Stimulated activated CD8-positive, alpha-beta memory T cell treated with anti-CD3 and anti-CD28 coated beads, Interleukin-7, amount 100 ng/mL, for 48 hours (primary cell): ENCODE data around the gene ADAMTSL1.

Source experiments
- DNase-seq, 2 donors: peaks; one replicate each; pipeline ENCODE4 v3.0.0-alpha.2; 2020; ENCODE audit warnings: low read depth in 1 of 2; ENCODE audit errors: extremely low read depth in 1 of 2

ADAMTSL1 gene

DNA sequence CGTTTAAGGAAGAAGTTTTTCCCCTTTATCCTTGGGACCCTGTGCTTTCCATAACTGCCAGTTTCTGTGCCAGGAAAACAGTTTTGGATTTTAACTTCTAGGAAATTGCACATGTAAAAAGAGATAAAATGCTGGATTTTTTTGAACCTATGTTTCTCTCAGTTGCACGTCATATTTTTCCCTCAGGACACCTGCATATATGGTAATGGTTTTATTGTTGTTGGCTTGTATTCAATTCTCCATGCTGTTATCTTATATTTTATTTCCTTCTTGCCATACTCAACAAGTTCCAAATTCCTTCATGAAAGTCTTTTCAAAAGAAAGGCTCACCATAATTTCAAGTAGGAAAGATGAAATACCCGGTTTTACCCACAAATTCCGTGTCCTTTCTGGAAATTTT, 7.9 kb upstream of the ADAMTSL1 start:
- DNase-seq: no peak

DNA sequence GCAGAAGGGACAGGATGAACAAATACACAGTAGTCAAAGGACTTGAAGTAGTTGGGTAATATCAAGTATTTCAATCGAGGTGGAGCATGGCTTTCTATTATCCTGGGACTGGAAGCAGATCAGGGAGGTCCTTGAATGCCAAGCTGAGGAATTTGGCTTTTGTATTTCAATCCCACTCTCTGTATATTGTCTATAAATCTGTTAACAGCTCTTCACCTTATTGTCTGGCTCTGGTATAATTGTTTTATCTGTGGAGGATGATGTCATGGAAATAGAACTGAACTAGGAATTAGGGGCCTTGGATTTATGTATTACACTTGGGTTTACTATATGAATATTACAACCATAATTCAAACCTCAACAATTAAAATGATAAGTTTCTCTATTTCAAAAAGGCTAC, 6.3 kb upstream of the ADAMTSL1 start:
- DNase-seq: no peak

DNA sequence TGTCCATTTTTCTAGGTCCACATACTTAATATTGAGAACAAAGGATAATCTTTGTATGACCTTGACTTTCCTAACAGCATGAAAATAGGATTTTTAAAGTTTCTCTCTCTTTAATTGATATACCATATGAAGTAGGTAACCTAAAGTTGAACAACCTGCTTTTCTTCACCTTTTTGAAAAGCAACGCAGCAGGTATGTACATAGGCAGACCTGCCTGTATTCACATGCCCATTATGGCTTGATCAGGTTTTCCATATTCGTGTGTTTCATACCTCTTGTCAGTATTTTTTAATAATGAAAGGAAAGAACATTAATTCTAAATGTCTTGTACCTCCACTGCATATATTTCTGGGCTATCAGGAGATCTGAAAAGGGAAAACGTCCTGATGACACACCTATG, 1.5 kb upstream of the ADAMTSL1 start:
- DNase-seq: no peak

DNA sequence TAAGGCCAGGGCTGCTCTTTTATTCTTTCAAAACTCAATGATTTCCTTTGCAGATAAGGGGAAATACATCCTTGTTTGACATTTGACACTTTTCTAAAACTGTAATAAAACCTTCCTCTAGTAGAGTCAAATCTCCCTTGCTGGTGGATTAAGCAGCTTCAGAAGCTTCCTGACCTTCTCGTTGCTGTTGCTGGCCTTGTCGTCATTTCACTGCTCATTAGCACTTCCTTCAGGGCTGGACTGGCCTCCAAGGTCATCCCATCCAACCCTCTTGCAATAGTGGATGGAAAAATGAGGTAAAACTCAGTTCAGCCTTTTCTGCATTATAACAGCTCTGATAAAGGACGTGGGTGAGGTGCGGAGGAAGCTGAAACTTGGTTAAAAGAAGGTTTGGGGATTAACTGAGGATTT, 1.1 kb upstream of the ADAMTSL1 start:
- DNase-seq: no peak

DNA sequence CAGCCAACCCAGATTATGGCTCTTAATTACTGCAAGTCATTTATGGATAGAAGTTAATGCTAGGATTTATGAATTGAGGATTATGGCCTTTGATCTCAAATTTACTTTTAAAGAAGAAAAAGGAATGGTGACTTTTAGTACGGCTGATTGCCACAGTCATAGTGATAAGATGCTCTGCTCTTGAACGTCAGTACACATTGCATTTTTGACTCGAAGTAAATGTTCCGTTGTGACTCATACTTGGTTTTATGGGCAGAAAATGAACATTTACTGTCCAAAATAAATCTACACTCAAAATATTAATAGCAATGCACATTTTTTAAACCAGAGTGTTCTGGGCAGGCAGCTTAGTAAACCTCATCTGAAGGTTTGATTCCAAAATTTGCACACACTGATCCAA, 830 bp downstream of the ADAMTSL1 start:
- no peak for DNase-seq

DNA sequence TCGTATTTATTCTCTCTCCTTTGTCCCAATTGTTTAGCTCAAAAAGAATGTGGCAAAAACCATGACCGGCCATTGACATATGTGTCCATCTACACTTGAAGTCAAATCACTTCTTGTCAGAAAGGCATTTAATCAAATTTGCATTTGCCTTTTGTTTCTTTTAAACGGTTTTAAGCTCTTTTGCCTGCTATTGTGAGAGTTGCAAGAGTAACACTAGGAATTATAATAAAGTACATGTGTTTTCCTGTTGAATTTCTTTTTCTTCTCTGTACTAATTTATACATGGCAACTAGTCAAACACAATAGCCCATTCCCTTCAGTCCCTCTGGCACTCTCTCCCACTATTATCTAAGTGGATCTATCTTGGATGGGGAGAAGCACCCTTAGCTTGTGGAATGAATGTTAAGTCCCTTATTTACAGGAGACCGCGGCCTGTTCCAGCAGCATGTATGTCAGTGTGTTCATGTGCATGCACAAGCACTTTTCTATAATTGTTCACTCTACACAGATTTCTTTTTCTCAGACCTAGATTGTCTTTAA, 3.2 kb downstream of the ADAMTSL1 start:
- DNase-seq: no peak

DNA sequence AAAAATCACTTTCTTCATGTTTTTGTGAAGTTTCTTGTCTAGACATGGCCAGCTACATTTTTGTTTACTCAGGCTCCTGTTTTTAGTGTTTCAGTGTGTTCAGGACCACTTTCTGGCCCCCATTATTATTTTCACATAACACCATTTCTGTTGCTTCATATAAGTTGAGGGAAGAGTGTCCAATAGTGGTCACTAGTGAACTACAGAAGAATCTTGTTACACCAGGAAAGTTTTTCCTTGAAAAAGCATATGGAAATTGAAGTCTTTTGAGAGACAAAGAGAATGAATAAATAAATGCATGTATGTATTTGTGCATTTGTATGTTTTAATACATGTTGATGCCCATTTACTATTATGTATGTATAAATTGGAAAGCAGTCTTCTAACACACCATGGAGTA, 3.8 kb downstream of the ADAMTSL1 start:
- no peak for DNase-seq

DNA sequence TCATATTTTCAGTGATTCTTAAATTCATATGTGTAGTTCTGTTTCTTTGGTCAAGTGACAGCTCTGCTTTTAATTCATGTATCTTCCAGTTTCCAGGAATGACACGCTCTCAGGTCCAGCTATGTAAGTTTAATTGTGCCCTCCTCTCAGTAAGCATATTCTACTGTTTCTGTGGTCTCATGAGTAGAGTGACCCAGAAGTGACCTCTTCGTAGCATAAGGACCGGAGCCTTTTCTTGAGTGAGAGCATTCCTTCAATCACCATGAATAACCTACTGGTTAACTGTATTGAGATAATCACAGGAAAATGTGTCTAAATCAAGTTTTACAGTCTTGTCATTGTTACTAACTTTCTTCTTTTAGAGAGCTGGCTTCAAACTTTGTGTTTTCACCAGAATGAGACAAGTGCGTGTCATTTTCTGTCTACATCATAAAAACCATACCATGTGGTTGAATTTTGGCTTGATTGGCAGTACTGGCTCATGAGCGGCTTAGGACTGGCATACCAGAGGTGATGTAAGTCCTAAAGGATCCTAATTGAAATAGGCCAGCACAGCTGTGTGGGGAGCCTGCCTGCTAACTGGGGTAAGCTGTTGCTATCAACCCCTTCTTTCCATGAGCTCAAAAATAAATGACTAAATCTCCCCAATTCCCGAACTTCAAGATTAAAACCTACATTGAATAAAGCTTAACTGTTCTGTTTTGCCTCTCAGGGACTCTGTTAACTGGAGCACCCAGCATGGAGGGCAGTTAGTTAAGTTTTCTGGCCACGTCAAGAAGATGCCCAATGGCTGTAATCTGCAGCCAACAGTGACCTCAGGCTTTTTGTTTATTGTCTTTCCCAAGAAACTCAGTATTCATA, 4.8 kb downstream of the ADAMTSL1 start:
- no peak for DNase-seq

DNA sequence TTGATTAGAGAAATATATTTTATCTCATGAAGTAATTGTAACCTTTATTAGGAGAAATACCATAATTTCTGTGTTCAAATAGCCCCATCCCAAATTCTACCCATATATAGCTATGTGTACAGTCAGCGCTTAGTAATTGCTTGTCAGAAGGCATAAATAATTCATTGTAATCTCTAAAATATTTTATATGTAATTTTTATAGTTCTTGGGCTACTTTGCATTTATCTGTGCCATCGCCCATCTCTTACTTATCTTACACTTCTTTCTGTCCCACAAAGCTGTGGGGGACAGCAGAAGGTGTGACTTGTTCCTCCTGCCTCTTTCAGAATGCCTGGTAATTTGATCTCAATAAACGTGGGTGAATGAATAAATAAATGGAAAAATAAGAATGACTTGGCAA, 5.5 kb downstream of the ADAMTSL1 start:
- no peak for DNase-seq

DNA sequence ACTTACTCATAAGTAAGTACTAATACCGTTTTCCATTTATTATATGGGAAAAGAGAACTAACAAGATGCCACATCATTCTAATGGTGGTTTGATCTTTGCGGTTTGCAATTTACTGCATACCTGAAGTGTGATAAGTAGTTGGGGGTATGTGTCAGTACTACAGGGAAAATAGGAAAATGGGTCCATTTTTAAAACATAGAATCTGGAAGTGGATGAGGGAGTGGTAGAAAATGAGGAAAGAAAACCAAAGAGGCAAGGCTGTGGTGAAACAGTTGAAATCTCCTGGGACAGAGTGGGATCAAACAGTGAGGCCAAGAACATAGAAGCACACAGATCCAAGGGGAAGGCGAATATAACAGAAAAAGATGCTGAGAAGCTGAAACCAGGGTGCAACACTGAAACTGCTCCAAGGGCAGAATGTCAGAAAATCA, 6.7 kb downstream of the ADAMTSL1 start:
- DNase-seq: no peak

DNA sequence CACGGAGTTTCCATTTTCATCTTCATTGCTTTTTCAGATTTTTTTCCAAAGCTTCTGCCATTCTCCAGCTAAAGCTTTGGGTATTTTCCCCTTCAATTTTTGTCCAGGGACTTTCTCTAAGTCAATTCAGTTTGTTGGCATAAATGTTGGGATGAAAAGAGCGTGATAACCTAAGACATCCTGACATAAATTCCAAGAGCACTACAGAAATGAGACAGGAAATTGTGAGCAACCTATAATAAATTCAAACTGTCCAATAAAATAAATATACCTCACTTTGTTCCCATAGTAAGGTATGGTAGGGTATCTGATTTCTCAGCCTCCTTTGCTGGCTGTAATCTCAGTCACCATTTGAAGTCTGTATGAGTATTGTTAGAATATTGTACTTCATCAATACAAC, 8.4 kb downstream of the ADAMTSL1 start:
- DNase-seq: no peak

DNA sequence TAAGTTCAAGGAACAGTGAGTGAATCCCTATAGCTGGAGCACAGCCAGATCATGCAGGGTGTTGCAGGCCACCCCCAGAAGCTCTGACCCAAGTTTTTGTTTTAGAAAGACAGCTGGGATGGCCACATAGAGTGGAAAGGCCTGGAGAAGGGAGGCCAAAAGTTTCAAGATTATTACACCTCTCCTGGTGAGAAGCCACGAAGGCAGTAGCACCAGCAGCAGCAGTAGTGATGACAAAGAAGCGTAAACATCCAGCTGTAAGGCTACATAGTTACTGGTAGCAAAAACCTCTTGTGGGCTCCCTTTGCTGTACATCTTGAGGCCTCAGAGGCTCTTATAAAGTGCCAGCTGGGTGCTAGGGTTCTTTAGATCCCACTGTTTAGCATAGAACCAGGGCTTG, 11.8 kb downstream of the ADAMTSL1 start:
- DNase-seq: no peak

DNA sequence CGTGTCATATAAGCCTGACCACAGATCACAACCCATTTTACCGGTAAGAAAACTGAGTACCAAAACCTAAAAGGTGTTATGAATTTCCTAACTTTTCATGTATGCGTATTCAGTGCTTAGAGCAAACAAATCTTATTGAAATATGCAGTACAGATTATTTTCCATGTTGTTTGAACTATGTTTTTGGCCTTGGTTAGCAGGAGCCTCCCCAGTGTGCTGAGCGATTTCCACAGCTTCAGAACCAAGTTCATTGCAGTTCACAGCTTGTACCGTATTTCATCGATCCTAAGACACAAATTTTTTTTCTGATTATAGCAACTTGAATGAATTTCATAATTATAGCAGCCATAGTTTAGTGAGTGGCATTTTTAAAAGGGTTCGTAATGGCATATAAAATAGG, 13.7 kb downstream of the ADAMTSL1 start:
- DNase-seq: no peak

DNA sequence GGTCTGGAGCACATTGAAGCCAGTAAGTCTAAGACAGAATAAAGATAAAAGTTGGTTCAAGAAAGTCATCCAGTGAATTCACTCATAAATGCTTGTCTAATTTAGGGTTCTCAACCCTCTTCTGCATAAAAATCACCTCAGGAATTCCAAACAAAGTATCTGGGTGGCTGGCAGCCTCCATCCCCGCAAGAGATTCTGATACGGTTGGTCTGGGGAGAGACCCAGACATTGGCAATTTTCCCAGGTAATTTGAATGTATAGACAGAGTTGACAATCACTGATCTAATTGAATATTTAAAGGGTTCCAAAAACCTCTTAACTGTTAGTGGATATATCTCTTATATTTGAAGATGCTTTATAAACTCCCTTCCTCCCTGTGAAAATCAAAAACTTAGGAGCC, 14.9 kb downstream of the ADAMTSL1 start:
- DNase-seq: no peak

DNA sequence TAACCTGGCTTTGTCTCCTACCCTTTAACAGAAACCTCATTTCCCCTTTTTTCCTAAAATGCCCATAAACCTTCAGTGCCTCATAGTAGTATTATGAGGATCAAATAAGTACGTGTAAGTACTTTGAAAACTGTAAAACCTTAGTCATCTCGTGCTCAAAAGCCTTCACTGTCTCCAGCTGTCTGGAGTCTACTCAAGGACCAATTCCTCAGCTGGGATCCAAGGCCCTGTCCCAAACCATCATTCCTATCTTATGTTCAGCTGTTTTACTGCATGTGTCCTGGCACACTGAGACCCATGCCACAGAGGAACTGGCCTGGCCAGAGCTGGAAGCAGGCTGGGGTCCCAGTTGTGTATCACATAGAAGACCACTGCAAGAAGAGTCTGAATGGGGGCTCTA, 15.9 kb downstream of the ADAMTSL1 start:
- DNase-seq: no peak

DNA sequence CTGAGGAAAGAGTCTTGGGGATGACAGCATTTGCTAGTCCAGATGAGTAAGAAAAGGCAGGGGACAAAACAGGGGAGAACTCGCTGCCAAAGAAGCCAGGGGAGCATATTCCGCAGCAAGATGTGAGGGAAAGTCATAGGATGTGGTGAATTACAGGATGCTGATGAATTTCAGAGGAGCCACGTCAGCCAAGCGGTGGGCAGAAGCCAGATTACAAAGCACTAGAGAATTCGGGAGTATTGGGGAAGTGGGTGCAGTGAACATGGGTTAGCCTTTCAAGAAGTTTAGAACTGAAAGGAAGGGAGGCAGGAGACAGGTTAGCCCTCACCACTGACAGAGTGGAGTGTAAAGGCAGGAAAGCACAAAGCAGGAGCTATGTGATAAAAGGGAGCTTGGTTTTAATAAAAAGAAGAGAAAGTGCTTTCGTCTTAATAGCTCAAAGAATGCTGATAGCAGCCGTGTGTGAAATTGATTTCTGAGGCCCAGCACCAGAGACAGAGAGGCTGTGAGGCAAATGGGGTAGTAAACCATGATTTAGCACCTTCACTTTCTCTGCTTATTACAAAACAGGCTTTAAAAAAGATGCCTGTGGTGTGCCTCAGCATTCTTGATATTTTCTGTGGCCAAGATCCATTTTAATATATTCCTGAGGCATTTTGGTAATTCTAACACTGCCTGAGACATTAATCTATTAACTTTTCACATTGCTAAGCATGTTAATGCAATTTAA, 16.9 kb downstream of the ADAMTSL1 start:
- no peak for DNase-seq

DNA sequence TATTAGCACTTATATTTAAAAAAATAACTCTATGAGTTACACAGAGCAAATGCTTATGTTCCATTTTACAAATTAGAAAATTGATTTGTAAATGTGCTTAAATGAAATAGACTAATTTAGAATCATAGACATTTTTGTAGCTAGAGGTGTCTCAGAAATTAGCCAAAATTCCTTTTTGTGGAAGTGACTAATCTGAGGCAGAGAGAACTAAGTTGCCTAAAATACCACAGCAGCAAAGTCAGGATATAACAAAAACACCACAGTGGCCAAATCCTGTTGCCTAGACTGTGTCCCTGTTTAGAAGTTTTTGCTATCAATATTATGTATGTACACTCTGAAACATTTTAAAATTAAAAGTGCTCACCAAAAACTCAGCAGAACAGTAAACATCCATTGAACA, 18.7 kb downstream of the ADAMTSL1 start:
- no peak for DNase-seq

DNA sequence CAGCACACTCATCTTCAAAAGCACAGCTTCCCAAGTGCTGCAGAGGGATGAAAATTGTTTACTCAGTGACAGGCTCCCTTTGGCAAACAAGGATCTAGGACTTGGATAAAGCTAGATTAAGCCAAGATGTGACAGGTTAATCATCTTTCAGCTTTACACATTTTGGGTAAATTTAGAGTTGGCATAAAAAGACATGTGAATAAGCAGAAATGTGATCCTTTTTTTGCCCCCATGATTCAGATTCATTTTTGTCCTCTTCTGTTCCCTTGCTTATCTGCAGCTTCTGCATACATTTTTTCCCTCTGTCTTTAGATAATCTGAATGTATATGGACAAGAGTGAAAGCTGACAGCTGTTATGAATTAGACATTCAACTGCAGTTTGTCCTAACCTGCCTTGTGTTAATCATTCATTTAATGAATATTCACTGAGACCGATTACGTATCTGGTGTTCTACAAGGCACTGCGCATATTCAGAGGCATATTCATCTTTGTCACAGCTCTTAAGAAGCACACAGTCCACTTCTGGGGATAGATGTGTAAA, 19.6 kb downstream of the ADAMTSL1 start:
- DNase-seq: no peak

DNA sequence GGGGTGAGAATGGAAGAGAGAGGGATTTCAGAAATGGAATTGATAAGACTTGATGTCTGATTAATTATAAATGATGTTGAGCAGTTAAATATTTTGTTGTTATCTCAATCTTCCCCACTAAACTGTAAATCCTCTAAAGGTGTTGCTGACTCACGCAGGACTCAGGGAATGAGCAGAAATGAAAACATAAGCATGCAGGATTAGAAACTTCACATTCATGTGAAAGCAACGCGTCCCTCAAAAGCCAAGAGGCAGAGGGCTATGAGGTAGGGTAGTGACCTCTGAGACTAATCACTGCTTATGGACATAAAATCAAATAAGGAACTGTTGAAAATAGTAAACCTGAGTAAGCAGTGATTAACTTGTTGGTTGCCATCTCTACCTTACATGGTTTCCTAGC, 21.1 kb downstream of the ADAMTSL1 start:
- no peak for DNase-seq

DNA sequence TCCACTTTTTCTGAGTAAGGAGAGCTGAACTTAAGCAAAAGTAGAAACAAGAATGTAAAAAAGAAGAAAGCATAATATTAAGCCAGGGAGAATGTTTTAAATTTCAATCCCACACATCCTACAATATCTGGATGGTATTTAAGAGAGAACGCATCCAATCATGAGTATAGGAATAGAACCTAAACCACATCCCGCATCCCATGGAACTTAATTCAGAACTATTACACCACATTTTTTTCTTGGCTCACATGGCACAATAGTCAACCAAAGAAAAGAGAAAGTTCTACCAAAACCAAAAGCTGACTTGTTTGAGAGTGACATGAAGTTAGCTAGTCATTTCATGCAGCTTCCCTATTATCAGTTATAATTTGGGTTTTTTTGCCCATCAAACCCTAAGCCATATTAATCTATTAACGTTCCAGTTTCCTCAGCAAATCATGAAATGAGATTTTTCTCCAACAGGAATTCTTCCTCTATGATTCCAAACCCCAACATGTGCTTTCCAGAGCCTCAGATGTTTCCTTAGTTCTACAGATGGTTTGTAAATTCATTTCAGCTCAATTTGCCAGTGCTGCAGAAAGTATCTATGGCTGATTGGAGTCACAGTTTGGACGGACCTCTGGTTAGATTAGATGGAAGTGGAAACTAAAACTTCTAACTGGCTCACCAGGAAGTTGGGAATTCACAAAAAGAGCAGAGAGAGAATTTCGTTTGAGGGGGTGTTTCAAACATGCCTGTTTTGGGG, 22.5 kb downstream of the ADAMTSL1 start:
- DNase-seq: no peak

DNA sequence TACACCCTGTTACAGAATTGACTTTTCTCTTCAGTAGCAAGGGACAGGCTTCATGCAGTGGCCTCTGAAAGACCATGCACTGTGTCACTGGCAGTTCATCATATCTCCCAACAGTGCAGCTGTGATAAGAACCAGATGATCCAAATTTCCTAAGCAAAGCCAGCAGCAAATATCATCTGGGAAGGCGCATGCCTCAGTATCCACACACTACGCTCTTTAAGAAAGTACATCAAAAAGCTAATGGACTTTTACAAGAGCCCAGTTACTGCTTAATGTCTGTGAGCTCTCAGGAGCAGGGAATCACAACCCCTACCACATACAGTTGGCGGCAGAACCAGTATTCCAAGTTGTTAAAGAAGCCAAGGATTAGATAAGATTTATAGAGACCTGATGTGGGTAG, 25.1 kb downstream of the ADAMTSL1 start:
- DNase-seq: no peak
